ENCODE data around the gene MEX3D.

Gene MEX3D

GRCh38 chr19:1509602-1510441 is 58.3 kb downstream of the MEX3D start:
- no peak for DNase-seq
- in situ Hi-C loops (cut with MboI; ENCODE audit: low pct_unique_long_range_greater_than_20kb, low sequenced_read_pairs): no loop called here

GRCh38 chr19:1508507-1508856 is 59.6 kb downstream of the MEX3D start:
- peak; percentile 63 for DNase-seq
- in situ Hi-C loops (cut with MboI; ENCODE audit: low pct_unique_long_range_greater_than_20kb, low sequenced_read_pairs): no loop called here

GRCh38 chr19:1507763-1508506 is 60.2 kb downstream of the MEX3D start:
- DNase-seq: peak; percentile 97
- in situ Hi-C loops (cut with MboI; ENCODE audit: low pct_unique_long_range_greater_than_20kb, low sequenced_read_pairs): no loop called here

- no peak for DNase-seq
- in situ Hi-C loops (cut with MboI; ENCODE audit: low pct_unique_long_range_greater_than_20kb, low sequenced_read_pairs): no loop called here
Observed at GRCh38 chr19:1507192-1507660, 60.9 kb downstream of the MEX3D start.

GRCh38 chr19:1505991-1506881 is 61.9 kb downstream of the MEX3D start:
- in situ Hi-C loops (cut with MboI; ENCODE audit: low pct_unique_long_range_greater_than_20kb, low sequenced_read_pairs): no loop called here
- DNase-seq: no peak

GRCh38 chr19:1505012-1505411 is 63.1 kb downstream of the MEX3D start:
- in situ Hi-C loops (cut with MboI; ENCODE audit: low pct_unique_long_range_greater_than_20kb, low sequenced_read_pairs): no loop called here
- DNase-seq: no peak

All from KBM-7 (cell line).